WERI-Rb-1 (cell line): ENCODE measurements around the gene LPAR1.

Experiments used
- DNase-seq: peaks from one replicate; pipeline ENCODE4 v3.0.0-alpha.2; 2020
- H3K27ac ChIP-seq: fragments of 250-450 bp; sonication (Bioruptor Pico); 2 replicates; pipeline ENCODE4 v1.5.1; 2020; ENCODE audit warnings: mild to moderate bottlenecking, moderate library complexity
- H3K27me3 ChIP-seq: fragments of 250-450 bp; sonication (Bioruptor Pico); 2 replicates; pipeline ENCODE4 v1.5.1; 2021; ENCODE audit warnings: mild to moderate bottlenecking, low read depth, moderate library complexity; ENCODE audit not compliant: insufficient read depth, severe bottlenecking
- H3K36me3 ChIP-seq: fragments of 250-450 bp; sonication (Bioruptor Pico); 2 replicates; pipeline ENCODE4 v1.5.1; 2020; ENCODE audit warnings: mild to moderate bottlenecking, moderate library complexity
- H3K4me3 ChIP-seq: 2 replicates; pipeline ENCODE4 v1.5.1; 2011; ENCODE audit warnings: low read depth, mild to moderate bottlenecking, control low read depth, low read length
- H3K9me3 ChIP-seq: fragments of 250-450 bp; sonication (Bioruptor Pico); 2 replicates; pipeline ENCODE4 v1.5.1; 2021; ENCODE audit warnings: mild to moderate bottlenecking, moderate library complexity; ENCODE audit not compliant: severe bottlenecking
- TF ChIP-seq, protein P1 (sequence below): IDR thresholded peaks from 2 replicates; pipeline ENCODE4 v1.5.1; 2011; ENCODE audit warnings: low read depth, mild to moderate bottlenecking, control low read depth, inconsistent platforms, low read length

LPAR1 gene

GRCh38 chr9:110856772-110857171 is 181.5 kb downstream of the LPAR1 start:
- no peak overlapping the region for H3K4me3 ChIP-seq
- no peak for DNase-seq
- peaks cover 46% of the 10 kb centered on the region for H3K27me3 ChIP-seq
- TF ChIP-seq, protein P1, sequence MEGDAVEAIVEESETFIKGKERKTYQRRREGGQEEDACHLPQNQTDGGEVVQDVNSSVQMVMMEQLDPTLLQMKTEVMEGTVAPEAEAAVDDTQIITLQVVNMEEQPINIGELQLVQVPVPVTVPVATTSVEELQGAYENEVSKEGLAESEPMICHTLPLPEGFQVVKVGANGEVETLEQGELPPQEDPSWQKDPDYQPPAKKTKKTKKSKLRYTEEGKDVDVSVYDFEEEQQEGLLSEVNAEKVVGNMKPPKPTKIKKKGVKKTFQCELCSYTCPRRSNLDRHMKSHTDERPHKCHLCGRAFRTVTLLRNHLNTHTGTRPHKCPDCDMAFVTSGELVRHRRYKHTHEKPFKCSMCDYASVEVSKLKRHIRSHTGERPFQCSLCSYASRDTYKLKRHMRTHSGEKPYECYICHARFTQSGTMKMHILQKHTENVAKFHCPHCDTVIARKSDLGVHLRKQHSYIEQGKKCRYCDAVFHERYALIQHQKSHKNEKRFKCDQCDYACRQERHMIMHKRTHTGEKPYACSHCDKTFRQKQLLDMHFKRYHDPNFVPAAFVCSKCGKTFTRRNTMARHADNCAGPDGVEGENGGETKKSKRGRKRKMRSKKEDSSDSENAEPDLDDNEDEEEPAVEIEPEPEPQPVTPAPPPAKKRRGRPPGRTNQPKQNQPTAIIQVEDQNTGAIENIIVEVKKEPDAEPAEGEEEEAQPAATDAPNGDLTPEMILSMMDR = no peak
- H3K36me3 ChIP-seq = no peaks in the 10 kb centered on the region
- no peak overlapping the region for H3K27ac ChIP-seq
- H3K9me3 ChIP-seq = peaks cover 13% of the 10 kb centered on the region

DNA sequence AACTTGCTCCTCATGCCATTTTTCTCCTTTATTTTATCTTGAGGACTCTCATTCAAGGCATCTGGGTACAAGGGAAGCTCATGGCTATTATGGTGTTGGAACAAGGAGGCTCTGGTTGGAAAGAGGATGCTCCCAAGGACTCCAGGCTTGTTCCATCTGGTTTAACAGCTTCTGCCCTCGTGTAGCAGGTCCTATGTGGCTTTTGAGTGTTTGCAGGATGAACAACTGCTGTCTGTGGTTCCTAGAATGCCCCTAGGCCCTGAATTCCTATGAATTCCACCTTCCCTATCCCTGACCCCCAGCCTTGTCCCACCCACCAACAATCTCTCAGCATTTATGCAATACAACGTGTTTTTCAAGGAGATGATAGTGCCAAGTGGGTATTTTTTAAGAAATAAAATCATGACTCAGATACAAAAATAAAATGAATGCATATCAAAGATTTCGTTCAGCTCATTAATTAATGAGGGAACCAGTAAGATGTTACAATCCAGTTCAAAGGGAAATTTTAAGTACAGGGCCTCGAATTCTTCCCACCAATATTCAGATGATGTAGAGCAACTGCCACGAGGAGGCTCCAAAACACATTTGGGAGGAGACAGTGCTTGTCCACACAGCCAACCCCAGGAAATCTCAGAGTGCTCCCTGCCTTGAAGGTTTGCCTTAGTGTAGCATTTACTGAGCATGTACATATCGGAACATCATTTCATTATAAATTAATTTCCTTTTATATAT is 187.7 kb downstream of the LPAR1 start:
- TF ChIP-seq, protein P1 = no peak
- Histone ChIP-seq H3K36me3 (no peaks in the 10 kb centered on the region), H3K27me3 (peaks cover 51% of the 10 kb centered on the region), H3K9me3 (no peaks in the 10 kb centered on the region), H3K27ac (no peak overlapping the region), H3K4me3 (no peak overlapping the region)
- DNase-seq = no peak

DNA sequence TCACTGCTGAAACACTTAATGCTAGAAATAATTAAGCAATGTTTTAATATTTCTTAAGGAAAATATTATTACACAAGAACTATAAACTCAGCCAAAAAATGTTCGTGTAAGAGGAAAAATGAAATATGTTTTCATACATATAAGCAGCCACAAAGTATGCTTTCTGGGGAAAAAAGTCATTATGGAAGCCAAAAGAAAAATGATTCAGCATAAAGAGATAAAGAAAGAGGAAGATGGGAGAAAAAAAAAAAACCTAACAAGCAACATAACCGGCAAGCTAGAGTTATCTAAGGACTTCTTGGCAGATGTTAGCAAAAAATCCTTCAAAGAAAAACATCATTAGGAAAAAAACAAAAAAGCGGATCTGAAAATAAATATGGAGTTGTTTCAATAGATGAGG is 190.6 kb downstream of the LPAR1 start:
- H3K36me3 ChIP-seq = no peaks in the 10 kb centered on the region
- no peak for DNase-seq
- no peak overlapping the region for H3K27ac ChIP-seq
- H3K4me3 ChIP-seq = no peak overlapping the region
- peaks cover 65% of the 10 kb centered on the region for H3K27me3 ChIP-seq
- TF ChIP-seq, protein P1 = no peak
- H3K9me3 ChIP-seq = no peaks in the 10 kb centered on the region

DNA sequence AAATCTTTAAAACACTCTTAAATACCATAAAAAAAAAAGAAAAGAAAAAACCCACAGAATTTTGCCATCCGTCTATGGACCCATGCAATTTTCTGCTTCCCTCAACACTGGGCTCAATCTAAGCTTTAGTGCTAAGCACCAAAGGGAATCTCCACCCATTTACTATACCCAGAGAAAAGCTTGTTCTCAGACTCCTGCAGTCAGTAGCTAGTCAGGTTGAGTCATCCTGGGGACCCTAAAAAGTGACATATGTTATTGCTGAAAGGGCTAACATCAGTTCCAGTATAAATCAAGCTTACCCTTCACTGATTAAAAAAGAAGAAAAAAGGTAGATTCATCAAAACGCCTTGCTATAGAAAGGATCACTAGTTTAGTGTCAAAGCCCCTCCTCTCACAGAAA is 192.1 kb downstream of the LPAR1 start:
- Histone ChIP-seq H3K27ac (no peak overlapping the region), H3K36me3 (no peaks in the 10 kb centered on the region), H3K4me3 (no peak overlapping the region)

DNA sequence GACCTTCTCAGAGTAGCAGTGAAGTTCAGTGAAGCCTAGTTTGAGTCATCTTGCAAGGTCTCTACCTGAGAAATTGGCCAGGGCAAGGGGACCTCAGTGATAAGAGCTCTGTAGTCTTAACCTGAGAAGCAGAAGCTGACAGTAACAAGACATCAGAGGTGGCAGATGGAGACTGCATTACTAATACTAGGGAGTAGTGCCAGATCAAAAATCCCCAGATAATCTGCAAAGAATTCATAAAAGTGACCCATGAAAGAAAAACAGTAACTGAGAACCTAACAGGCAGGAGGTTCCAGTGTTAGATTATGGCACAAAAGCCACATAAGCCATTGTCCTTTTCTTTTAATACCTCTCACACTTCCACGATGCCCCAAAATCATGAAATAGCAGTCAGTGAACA is 194.1 kb downstream of the LPAR1 start:
- H3K4me3 ChIP-seq = no peak overlapping the region
- H3K27ac ChIP-seq = no peak overlapping the region
- no peaks in the 10 kb centered on the region for H3K36me3 ChIP-seq
- TF ChIP-seq, protein P1 = no peak
- no peaks in the 10 kb centered on the region for H3K9me3 ChIP-seq
- no peak for DNase-seq
- H3K27me3 ChIP-seq = peaks cover 70% of the 10 kb centered on the region

More for the DNA sequence above, 192.1 kb downstream of the LPAR1 start:
- Histone ChIP-seq H3K27me3 (peaks cover 68% of the 10 kb centered on the region), H3K9me3 (no peaks in the 10 kb centered on the region)
- DNase-seq = no peak
- TF ChIP-seq, protein P1 = no peak

GRCh38 chr9:110842986-110843385 is 195.3 kb downstream of the LPAR1 start:
- TF ChIP-seq, protein P1 = no peak
- Histone ChIP-seq H3K27ac (no peak overlapping the region), H3K27me3 (peaks cover 75% of the 10 kb centered on the region), H3K36me3 (no peaks in the 10 kb centered on the region), H3K9me3 (no peaks in the 10 kb centered on the region), H3K4me3 (no peak overlapping the region)
- DNase-seq = no peak
